Liver (tissue), 9 donors: ENCODE results near the gene TMEM200A. TPM values are rescaled to one million over a fixed set of nuclear protein-coding genes. Genes with fewer than 3 reads are reported as not detected.

ENCODE experiments used
- DNase-seq: peaks from one replicate; pipeline ENCODE4 v3.0.0-alpha.2; 2017; ENCODE audit warnings: low spot score
- H3K27ac ChIP-seq, 2 donors: one replicate each; pipeline ENCODE4 v1.7.0; 2013; ENCODE audit warnings: inconsistent platforms in 2 of 2, low read length in 2 of 2, control low read depth in 1 of 2, low read depth in 1 of 2, mild to moderate bottlenecking in 1 of 2
- H3K27me3 ChIP-seq, 4 donors: one replicate each; pipeline versions ENCODE4 v1.6.1 to v1.7.0; 2013; ENCODE audit warnings: low read length in 3 of 4, inconsistent platforms in 1 of 4, mild to moderate bottlenecking in 1 of 4, moderate library complexity in 1 of 4; ENCODE audit not compliant: control insufficient read depth in 4 of 4, insufficient read depth in 4 of 4
- H3K36me3 ChIP-seq, 4 donors: one replicate each; pipeline versions ENCODE4 v1.6.1 to v1.7.0; 2013; ENCODE audit warnings: low read length in 3 of 4, mild to moderate bottlenecking in 3 of 4, low read depth in 1 of 4, moderate library complexity in 1 of 4; ENCODE audit not compliant: control insufficient read depth in 4 of 4, insufficient read depth in 3 of 4
- H3K4me1 ChIP-seq, 4 donors: one replicate each; pipeline versions ENCODE4 v1.6.1 to v1.7.0; 2013; ENCODE audit warnings: low read length in 3 of 4, mild to moderate bottlenecking in 3 of 4, moderate library complexity in 1 of 4; ENCODE audit not compliant: control insufficient read depth in 4 of 4, insufficient read depth in 4 of 4
- H3K4me3 ChIP-seq, 3 donors: one replicate each; pipeline versions ENCODE4 v1.6.1 to v1.7.0; 2013; ENCODE audit warnings: low read length in 3 of 3, control low read depth in 1 of 3, low read depth in 1 of 3, mild to moderate bottlenecking in 1 of 3
- H3K9ac ChIP-seq, 2 donors: one replicate each; pipeline ENCODE4 v1.7.0; 2013; ENCODE audit warnings: low read length in 2 of 2, mild to moderate bottlenecking in 2 of 2, moderate library complexity in 2 of 2, control low read depth in 1 of 2, low read depth in 1 of 2
- H3K9me3 ChIP-seq, 4 donors: one replicate each; pipeline versions ENCODE4 v1.6.1 to v1.7.0; 2013; ENCODE audit warnings: low read length in 3 of 4; ENCODE audit not compliant: control insufficient read depth in 4 of 4
- ATF3 ChIP-seq: IDR thresholded peaks from 2 replicates; pipeline ENCODE4 v1.6.1; 2016; ENCODE audit warnings: antibody characterized with exemption
- CTCF ChIP-seq: fragments of 150-350 bp; IDR thresholded peaks from 2 replicates; pipeline ENCODE4 v1.5.1; 2017; ENCODE audit warnings: improper control_type of control experiment, low read depth, low read length; ENCODE audit not compliant: missing input control
- EGR1 ChIP-seq, 2 donors: IDR thresholded peaks; 2 replicates each; pipeline ENCODE4 v1.6.1; 2016 to 2018; ENCODE audit warnings: antibody characterized with exemption in 2 of 2, low read depth in 2 of 2
- FOXA1 ChIP-seq: IDR thresholded peaks from 2 replicates; pipeline ENCODE4 v1.6.1; 2016; ENCODE audit warnings: antibody characterized with exemption
- FOXA2 ChIP-seq: IDR thresholded peaks from 2 replicates; pipeline ENCODE4 v1.6.1; 2016; ENCODE audit warnings: antibody characterized with exemption
- GABPA ChIP-seq, 2 donors: IDR thresholded peaks in 1 of 2; conservative IDR thresholded peaks in 1 of 2; 2 replicates each; pipeline ENCODE4 v1.6.1; 2016; ENCODE audit warnings: antibody characterized with exemption in 2 of 2, mild to moderate bottlenecking in 1 of 2, moderate library complexity in 1 of 2
- HNF4A ChIP-seq, 2 donors: conservative IDR thresholded peaks; 2 replicates each; pipeline ENCODE4 v1.6.1; 2016; ENCODE audit warnings: antibody characterized with exemption in 2 of 2, mild to moderate bottlenecking in 2 of 2
- HNF4G ChIP-seq: IDR thresholded peaks from 2 replicates; pipeline ENCODE4 v1.6.1; 2016; ENCODE audit warnings: antibody characterized with exemption
- JUND ChIP-seq, 2 donors: IDR thresholded peaks; 2 replicates each; pipeline ENCODE4 v1.6.1; 2016; ENCODE audit warnings: antibody characterized with exemption in 2 of 2
- MAX ChIP-seq: IDR thresholded peaks from 2 replicates; pipeline ENCODE4 v1.6.1; 2016; ENCODE audit warnings: antibody characterized with exemption
- NR2F2 ChIP-seq: IDR thresholded peaks from 2 replicates; pipeline ENCODE4 v1.6.1; 2016; ENCODE audit warnings: antibody characterized with exemption
- RAD21 ChIP-seq, 2 donors: IDR thresholded peaks; 2 replicates each; pipeline ENCODE4 v1.6.1; 2016; ENCODE audit warnings: antibody characterized with exemption in 2 of 2, mild to moderate bottlenecking in 2 of 2
- REST ChIP-seq: IDR thresholded peaks from 2 replicates; pipeline ENCODE4 v1.6.1; 2016; ENCODE audit warnings: antibody characterized with exemption, mild to moderate bottlenecking
- RXRA ChIP-seq, 2 donors: IDR thresholded peaks; 2 replicates each; pipeline ENCODE4 v1.6.1; 2017 to 2018; ENCODE audit warnings: antibody characterized with exemption in 2 of 2, mild to moderate bottlenecking in 1 of 2
- SP1 ChIP-seq: IDR thresholded peaks from 2 replicates; pipeline ENCODE4 v1.6.1; 2018; ENCODE audit warnings: antibody characterized with exemption, mild to moderate bottlenecking
- TAF1 ChIP-seq: conservative IDR thresholded peaks from 2 replicates; pipeline ENCODE4 v1.6.1; 2016; ENCODE audit warnings: antibody characterized with exemption, mild to moderate bottlenecking
- YY1 ChIP-seq: IDR thresholded peaks from 2 replicates; pipeline ENCODE4 v1.6.1; 2016; ENCODE audit warnings: antibody characterized with exemption, mild to moderate bottlenecking
- ZBTB33 ChIP-seq: IDR thresholded peaks from 2 replicates; pipeline ENCODE4 v1.6.1; 2016; ENCODE audit warnings: antibody characterized with exemption
- WGBS: extraction: QIAGEN DNeasy Blood & Tissue Kit; methylation state at CpG from one replicate; pipeline ENCODE4 v1.1.7; 2013; 5-methylcytosine and 5-hydroxymethylcytosine counted together
- polyA plus RNA-seq, 2 donors: library from polyadenylated mRNA; stranded (reverse) in 1 of 2; unstranded in 1 of 2; fragments of 200-250 nt in 1 of 2; fragments of >200 nt in 1 of 2; fragmentation: Nextera tagmentation in 1 of 2; extraction: Ambion mirVana in 1 of 2; gene quantifications; one replicate each; pipeline versions ENCODE4 v1.2.1 to v1.2.3, GENCODE V29; 2013 to 2015
- total RNA-seq, 2 donors: library from RNA; depleted of rRNA; stranded (reverse); fragments of >200 nt; gene quantifications; one replicate each; pipeline ENCODE4 v1.2.3, GENCODE V29; 2014
- donor health status: healthy.
- donor health status: healthy.
- donor health status: healthy.
- donor health status: healthy.
- donor health status: healthy.

The TMEM200A gene
- total and polyA plus RNA-seq, 4 donors, result 0.08 to 0.33 (median 0.09) TPM

- H3K27ac ChIP-seq, result no peak overlapping the region
- no peak overlapping the region for H3K4me3 ChIP-seq
- no peak for DNase-seq
- H3K36me3 ChIP-seq, result no peaks in the 10 kb centered on the region
- H3K9ac ChIP-seq, result no peak overlapping the region
- WGBS, result 93% methylated on average over 3 of the region's 3 CpGs
- no peaks in the 10 kb centered on the region for H3K4me1 ChIP-seq
- H3K27me3 ChIP-seq, result no peaks in the 10 kb centered on the region
- no peak for TF ChIP-seq TAF1
- no peak for TF ChIP-seq FOXA1
- TF ChIP-seq ZBTB33, result no peak
- no peak for TF ChIP-seq HNF4A (conservative IDR thresholded peaks at IDR 0.05)
- no peak for TF ChIP-seq RXRA (IDR thresholded peaks at IDR 0.05)
- TF ChIP-seq CTCF, result no peak
- no peak for TF ChIP-seq NR2F2
- TF ChIP-seq GABPA (IDR thresholded peaks at IDR 0.05 in 1 of 2, conservative IDR thresholded peaks at IDR 0.05 in 1 of 2), result no peak
- no peak for TF ChIP-seq JUND (IDR thresholded peaks at IDR 0.05)
- TF ChIP-seq YY1, result no peak
- TF ChIP-seq RAD21 (IDR thresholded peaks at IDR 0.05), result no peak
- TF ChIP-seq EGR1 (IDR thresholded peaks at IDR 0.05; ENCODE audit: low read depth in 2 of 2), result no peak
- no peak for TF ChIP-seq SP1
- no peak for TF ChIP-seq FOXA2
- no peak for TF ChIP-seq REST
- no peak for TF ChIP-seq ATF3
- no peak for TF ChIP-seq HNF4G
- TF ChIP-seq MAX, result no peak
- H3K9me3 ChIP-seq, result no peaks in the 10 kb centered on the region
Observed at GRCh38 chr6:130485870-130486269, 120.1 kb downstream of the TMEM200A start.
